Suppressor macrophage treated with lipopolysaccharide for 4 hours (primary cell): ENCODE results near the gene RGSL1.
A peak's percentile ranks its signal among the peaks of the same experiment; 100 is the strongest.

Experiments
- DNase-seq: peaks from one replicate; pipeline ENCODE4 v3.0.0-alpha.2; 2020

The RGSL1 gene

DNA sequence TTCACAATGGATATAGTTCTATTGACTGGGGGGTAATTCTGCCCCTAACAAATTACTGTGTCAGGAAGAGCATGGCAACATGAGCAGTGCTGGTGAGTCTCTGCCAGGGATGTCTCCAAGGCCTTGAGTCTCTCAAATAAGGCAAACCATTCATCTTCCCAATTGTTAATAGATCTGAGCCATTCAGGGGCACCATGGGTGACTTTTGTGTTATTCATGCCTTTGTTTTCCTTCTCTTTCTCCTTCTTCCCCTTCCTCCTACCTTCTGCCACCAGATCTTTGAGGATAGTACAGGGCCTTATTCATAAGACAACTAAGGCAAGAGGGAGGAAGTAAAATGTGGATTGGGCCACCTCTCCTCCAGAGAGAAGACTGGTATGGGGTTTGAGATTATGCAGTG lies at the start of gene RGSL1:
TSS of gene RGSL1 (plus strand) at position 60 of the 400 bp plus-strand sequence. CDS start at position 80, 20 bp downstream.
- DNase-seq, result no peak

DNA sequence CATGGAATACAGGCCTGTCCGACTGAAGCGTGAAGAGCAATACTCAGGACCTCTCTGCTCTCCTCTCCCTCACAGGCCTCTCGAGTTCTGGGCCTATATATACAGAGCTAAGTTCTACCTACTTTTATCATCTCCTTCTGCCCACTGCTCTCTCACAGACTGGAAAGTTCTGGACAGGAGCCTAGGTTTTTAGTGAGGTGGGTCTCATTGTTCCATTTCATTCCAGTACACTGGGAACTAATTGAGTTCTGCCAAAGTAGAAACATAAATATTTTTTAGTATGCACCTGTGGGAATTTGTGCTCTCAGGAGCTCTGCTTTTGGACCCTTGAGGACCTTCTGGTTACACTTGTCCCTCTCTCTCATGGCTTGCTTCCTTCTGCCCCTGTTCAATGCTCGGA lies 49.4 kb upstream of the RGSL1 start, which contains the start of gene TEDDM1:
TSS of gene TEDDM1 (minus strand) at position 101 of the 400 bp plus-strand sequence. CDS start 182 bp downstream, outside the sequence.
- DNase-seq, result no peak

GRCh38 chr1:182404781-182405180 lies 45.2 kb upstream of the RGSL1 start:
- no peak for DNase-seq

GRCh38 chr1:182405578-182405977 lies 44.4 kb upstream of the RGSL1 start:
- DNase-seq, result no peak

DNA sequence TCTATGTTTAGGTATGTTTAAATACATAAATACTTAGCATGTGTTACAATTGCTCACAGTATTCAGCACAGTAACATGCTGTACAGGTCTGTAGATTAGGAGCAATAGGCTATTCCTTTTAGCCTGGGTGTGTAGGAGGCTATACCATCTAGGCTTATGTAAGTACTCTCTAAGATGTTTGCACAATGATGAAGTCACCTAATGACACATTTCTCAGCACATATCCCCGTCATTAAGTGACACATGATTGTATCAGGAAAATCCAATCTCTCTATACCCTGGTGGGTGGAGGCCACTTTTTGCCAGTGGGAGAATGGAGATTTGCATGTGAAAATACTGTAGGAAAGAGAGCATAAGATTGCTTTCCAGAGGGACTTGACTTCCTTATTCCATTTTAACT lies 43.9 kb upstream of the RGSL1 start:
- DNase-seq, result peak; percentile 85

DNA sequence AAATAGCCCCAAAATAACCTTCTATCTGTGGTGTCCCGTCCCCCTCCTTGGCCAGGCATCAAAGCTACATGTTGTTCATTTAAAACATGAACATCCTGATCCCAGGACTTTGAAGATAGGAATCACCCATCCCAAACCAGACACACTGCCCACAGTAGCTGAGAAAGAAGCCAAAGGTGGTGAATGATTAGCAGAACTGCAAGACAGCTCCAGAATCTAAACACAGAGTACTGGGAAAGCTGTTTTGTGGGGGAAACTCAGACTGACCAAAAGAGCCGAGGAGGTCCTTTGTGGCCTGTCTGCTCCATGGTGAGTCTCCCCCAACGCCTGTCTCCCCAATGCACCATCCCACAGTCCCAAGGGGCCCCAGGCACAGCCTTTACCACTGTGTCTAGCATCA lies 42.2 kb upstream of the RGSL1 start:
- no peak for DNase-seq

DNA sequence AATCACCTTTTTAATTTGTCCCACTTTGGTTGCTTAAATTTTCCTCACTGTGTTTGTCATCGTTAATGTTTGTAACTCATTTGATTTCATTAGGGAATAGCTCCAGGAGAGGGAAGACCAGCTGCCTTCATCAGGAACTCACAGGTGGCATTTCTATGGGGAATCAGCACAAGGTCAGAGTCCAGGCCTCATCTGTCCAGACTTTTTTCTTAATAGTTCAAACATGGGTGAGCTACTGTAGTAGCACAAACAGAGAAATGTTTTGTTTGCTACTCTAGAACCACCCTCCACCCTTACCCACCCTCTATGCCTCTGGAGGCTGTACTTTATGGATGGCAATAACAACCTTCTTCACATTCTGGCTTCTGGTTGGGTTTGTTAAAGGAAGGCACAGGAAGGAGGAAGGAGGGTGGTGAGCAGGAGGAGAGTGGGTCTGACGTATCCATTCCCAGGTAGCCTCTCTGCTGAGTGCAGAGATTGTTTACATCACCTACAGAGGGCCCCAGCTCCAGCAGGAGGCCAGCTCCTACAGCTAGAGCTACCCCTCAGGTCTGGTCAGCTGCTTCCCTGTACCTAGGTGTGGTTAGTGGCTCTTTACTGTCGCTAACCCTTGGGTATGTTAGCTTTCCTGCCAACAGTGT lies 41.4 kb upstream of the RGSL1 start:
- DNase-seq, result no peak

GRCh38 chr1:182410138-182410537 lies 39.8 kb upstream of the RGSL1 start:
- no peak for DNase-seq

GRCh38 chr1:182410620-182411273 lies 39.2 kb upstream of the RGSL1 start:
- no peak for DNase-seq

- no peak for DNase-seq
These were observed 36.5 kb upstream of the RGSL1 start for GRCh38 chr1:182413486-182413885.

DNA sequence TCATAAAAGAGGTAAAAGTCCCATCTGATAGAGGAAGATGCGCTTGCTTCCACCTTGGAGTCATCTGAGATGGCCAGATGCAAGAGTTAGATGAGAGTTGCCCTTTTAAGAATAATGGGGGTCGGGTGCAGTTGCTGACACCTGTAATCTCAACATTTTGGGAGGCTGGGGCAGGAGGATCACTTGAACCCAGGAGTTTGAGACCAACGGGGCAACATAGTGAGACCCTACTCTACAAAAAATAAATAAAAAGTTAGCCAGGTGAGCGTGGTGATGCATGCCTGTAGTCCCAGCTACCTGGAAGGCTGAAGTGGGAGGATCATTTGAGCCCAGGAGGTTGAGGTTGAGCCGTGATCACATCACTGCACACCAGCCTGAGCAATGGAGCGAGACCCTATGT lies 36.0 kb upstream of the RGSL1 start:
- no peak for DNase-seq

GRCh38 chr1:182415789-182416188 lies 34.2 kb upstream of the RGSL1 start:
- DNase-seq, result peak; percentile 35

DNA sequence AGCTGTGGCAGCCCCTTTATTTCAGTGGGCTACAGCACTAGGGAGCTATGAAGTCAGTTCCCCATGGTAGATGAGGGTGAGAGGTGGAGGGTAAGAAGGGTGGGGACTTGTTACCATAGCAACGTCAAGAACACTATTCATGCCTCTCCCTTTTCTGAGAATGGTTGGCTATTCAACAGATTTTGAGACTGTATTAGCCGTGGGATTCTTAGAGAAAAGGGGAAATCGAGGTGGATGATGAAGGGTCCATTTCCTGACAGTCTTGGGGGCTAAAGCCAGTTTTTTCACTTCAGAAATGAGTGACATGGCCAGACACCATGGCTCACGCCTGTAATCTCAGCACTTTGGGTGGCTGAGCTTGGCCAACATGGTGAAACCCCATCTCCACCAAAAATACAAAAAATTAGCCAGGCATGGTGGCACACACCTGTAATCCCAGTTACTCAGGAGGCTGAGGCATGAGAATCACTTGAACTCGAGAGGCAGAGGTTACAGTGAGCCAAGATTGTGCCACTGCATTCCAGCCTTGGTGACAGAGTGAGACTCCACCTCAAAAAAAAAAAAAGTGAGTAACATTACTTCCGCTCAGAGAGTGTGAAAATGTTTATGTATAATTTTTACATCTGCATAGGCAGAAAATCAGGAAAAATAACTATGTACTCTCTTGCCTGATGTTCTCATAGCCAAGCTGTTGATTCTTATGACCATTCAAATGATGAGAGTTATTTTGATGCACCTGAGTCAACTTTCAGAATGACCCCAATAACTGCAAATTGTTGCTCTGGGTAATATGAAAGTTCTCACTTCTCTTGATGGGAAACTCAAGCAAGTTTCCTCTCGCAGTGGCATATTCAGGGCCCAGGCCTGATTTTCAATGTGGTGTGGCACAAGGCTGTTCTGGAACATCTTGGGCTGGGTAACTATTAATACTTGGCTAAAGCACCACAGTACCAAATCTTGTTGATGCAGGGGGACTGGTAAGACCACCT lies 23.2 kb upstream of the RGSL1 start:
- no peak for DNase-seq

DNA sequence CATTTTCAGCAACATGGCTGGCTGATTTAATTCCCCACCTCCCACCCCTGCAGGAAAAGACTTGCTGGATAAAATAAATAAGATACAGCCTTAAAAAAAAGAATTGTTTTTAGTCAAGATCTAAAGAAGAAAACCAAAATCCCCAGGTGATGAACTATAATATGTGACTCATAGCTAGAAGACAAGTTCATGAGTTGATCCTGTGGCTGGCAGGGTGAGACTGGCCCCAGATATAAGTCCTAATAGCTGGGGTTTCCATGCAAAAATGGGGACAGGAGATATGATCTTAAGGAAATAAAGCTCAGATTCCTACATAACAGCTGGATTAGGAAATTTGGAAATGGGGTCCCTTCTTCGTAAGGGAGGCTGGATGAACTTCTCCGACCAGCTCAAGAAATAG lies 21.9 kb upstream of the RGSL1 start:
- no peak for DNase-seq

GRCh38 chr1:182430263-182431068 lies 19.5 kb upstream of the RGSL1 start:
- peak; percentile 48 for DNase-seq

DNA sequence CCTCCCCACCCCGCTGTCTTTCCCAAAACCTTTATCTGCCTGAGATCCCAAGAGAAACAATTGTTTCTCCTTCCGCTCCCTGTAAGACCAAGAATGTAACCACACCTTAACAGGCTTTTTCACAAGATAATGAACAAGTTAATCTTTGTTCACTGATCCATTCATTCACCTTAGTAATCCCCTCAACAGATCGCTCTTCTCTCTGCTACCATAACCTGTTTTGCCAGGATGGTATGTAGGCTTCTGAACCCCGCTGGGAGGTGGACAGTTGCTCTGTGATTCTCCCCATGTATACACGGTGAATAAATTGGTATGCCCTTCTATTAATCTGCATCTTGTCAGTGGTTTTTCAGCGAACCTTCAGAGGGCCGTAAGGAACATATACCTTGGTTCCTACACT lies 18.7 kb upstream of the RGSL1 start:
- DNase-seq, result no peak

GRCh38 chr1:182433580-182433979 lies 16.4 kb upstream of the RGSL1 start:
- no peak for DNase-seq

DNA sequence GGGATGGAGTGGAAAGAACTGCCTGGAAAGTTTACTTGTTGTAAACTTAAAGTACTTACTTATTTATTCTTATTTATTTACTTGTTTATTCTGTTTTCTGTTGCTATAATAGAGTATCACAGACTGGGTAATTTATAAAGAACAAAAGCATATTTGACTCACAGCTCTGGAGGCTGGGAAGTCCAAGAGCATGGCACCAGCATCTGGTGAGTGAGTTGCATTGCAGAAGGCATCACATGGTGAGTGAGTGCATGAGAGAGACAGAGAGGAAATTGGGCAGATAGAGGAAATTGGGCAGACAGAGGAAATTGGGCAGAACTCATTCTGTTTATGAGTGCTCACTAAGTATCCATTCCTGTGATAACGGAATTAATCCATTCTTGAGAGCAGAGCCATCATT lies 11.6 kb upstream of the RGSL1 start:
- peak; percentile 11 for DNase-seq

DNA sequence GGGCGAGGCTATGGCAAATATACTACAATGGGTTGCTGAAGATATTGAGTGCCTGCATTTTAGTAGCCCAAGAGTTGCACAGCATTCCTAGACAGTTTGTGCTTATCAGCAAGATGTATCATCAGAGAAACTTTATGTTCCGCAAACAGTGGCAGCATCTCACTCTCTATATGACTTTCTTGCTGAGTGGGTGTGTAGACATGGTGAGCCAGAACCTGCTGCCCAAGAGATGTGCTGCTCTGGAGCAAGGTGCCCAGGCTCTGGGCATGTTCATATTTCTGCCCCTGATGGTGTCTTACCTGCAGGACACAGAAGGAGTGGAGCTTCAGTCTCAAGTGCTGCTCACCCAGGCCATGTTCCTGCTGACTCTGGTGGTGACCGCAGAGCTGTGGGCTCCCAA lies 8.2 kb upstream of the RGSL1 start:
- no peak for DNase-seq

DNA sequence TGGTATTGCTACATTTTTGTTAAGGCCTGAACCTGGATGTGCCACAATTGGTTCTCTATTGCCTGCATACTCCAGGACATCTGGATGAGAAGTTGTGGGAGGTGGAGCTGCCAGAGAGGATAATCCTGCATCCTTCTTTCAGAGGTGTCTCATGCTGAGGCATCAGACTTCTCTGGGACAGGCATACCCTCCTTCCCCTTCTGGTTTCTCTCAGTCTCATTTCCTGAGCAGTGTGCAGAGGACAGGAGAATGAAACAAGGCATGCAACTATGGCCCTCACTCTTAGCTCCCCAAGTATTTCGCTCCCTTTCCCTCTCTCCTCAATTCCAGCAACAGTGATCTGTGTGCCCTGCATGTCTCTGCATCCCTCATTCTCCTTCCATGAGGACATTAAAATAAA lies 7.6 kb upstream of the RGSL1 start:
- no peak for DNase-seq

- peak; percentile 9 for DNase-seq
These were observed 5.4 kb upstream of the RGSL1 start for GRCh38 chr1:182444497-182444896.

DNA sequence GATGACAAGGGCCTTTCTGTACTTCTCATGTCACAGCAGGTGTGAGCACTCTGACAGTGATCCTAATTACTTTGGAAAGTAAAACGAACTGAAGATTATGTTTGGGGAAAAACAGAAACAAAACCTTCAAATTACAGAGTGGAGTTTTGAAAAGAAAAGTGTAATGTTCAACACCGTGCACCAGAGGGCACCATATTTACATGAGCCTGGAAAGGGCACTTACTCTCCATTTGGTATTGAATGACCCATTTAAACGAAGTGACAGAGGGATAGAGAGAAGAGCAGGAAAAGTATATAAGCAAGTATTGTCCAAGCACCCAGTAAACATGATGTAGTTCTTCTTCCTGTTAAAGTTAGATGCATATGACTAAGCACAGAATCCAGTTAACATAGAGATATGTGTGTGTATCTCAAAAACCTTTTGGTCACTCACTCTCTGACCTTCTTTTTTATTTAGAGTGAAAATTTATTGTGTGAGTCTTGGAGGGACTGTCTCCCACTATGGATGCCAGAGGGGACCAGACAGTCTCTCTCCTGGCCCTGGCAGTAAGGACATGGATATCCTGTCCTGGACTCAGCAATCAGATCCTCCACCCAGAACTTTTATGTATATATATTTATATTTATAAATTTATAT lies 3.8 kb upstream of the RGSL1 start:
- DNase-seq, result peak; percentile 70
